Measurements from ENCODE around the gene PDPK1.

Gene PDPK1

DNA sequence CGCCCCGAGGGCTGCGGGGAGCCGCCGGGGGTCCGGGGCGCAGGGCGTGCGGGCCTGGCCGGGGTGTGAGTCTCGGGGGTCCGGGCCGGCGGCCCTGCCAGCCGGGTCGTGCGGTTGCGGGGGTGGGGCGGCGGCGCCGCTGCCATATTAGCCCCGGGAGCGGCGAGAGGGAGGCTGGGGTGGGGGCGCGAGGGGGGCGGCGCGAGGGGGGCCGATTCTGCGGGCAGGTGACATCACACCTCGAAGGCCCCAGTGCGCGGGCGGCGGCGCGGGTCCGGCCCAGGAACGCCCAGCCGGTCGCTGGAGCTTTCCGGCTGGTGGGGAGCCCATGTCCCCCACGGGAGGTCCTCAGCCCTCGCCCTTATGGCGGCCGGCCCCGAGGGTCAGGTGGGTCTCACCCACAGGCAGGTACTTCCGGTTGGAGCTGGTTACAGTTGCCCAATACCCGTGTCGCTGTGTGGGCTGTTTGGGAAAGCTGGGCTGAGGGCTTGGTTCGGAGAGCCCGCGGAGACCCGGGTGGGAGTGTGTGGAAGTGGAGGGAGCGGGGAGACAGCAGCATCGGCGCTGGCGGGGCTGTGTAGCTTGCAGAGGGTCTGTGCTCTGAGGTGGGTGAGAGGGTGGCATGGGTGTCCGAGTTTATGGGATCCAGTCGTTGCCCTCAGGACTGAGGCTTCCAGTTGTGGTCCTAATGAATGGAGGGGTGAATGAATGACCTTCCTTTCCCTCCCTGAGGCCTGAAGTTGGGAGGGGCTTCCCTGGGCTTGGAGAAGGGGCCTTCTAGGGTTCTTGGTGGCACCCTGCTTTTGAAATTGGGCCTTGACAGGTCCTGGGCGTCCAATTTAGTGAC lies 23.3 kb upstream of the PDPK1 start:
- Histone ChIP-seq H3K4me2 (peak overlapping the region; percentile 100), H3K9ac (peak overlapping the region; percentile 98), H3K4me3 (peak overlapping the region; percentile 92), H3K9me3 (no peaks in the 10 kb centered on the region), H3K27ac (peak overlapping the region; percentile 99), H3K36me3 (peaks cover 26% of the 10 kb centered on the region), H4K20me1 (peaks cover 52% of the 10 kb centered on the region), H3K27me3 (no peaks in the 10 kb centered on the region), H3K4me1 (peaks cover 75% of the 10 kb centered on the region)
- TF ChIP-seq Cebpa-rat (IDR thresholded peaks at IDR 0.05), result no peak

DNA sequence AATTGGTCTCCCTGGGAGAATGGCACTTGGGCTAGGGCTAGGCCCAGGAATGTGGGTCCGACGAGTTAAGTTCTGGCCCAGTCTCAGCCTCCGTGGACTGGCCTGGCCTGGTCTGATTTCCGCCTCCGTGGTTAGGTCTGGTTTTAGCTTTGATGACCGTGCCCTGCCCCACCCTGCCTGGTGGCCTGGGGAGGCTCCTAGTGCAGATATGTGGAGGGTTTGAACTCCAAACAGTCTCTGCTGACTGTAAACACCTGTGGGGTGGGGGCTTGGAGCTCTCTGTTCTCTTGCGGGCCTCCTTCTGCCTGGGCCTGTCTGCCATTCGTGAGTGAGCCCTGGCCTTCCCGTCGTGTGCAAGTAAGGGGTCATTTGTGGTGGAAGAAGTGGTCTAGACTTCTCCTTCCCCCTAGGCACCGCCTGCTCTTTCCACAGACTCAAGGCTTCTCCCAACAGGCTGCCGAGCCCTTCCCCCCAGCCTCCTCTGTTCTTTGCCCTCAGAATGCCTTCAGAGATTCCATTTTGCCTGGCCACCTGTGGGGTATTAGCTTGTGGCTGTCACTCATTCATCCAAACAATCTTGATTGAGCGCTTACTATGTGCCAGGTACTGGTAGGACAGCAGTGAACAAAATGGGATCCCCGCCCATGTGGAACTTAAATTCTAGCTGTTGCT lies 22.5 kb upstream of the PDPK1 start:
- peak overlapping the region; percentile 92 for H3K4me3 ChIP-seq

DNA sequence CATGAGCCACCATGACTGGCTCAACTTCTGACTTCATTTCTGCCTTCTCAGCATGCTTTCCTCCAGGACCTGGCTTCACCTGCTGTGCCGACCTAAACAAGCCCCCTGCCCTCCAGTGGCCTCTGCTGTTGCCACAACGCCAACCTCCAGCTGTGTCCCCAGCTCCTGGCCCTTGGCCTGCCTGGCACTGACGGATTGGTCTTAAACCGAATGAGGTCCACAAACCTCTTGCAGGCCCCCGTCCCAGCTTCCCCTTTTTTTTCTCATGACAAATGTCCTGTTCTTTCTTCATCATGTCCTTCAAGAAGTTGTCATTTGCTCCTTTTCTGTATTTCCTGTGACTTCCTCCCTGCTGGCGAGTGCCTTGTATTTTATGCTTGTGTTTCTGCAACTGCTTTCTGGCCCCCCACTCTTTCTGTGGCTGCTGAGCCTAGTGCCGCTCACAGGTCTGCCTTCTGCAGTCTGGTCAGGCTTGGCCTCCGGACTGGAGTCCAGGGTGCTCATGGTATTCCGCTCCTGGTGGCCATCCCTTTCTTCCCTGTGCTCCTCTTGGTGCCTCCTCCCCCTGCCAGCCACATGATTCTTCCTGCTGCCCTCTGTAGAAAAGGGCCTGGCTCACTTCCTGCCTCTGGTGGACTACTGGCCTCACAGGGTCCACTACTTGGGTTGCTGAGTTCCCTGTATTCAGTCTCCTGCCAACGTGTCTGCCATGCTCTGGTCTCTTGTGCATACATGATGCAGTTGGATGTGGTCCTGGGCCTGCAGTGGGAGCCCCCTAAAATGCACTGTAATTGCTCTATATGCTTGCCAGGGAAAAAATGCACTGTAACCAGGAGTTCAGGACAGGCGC lies 21.2 kb upstream of the PDPK1 start:
- peaks cover 64% of the 10 kb centered on the region for H3K4me1 ChIP-seq
- peak overlapping the region; percentile 100 for H3K4me2 ChIP-seq
- peaks cover 63% of the 10 kb centered on the region for H4K20me1 ChIP-seq
- H3K27ac ChIP-seq, result 0 out of 2 replicates have a peak overlapping the region, but pooled peaks have one; percentile 24
- no peaks in the 10 kb centered on the region for H3K27me3 ChIP-seq
- TF ChIP-seq Cebpa-rat (IDR thresholded peaks at IDR 0.05), result no peak
- peak overlapping the region; percentile 98; the same call in 1 of the 2 replicates for H3K9ac ChIP-seq
- H3K4me3 ChIP-seq, result no peak overlapping the region
- H3K9me3 ChIP-seq, result no peaks in the 10 kb centered on the region
- peaks cover 27% of the 10 kb centered on the region for H3K36me3 ChIP-seq

More for the DNA sequence above, 22.5 kb upstream of the PDPK1 start:
- H3K9ac ChIP-seq, result peak overlapping the region; percentile 98
- peak overlapping the region; percentile 100 for H3K4me2 ChIP-seq
- H4K20me1 ChIP-seq, result peaks cover 55% of the 10 kb centered on the region
- H3K9me3 ChIP-seq, result no peaks in the 10 kb centered on the region
- peaks cover 27% of the 10 kb centered on the region for H3K36me3 ChIP-seq
- peak overlapping the region; percentile 99 for H3K27ac ChIP-seq
- peaks cover 68% of the 10 kb centered on the region for H3K4me1 ChIP-seq
- no peaks in the 10 kb centered on the region for H3K27me3 ChIP-seq
- no peak for TF ChIP-seq Cebpa-rat (IDR thresholded peaks at IDR 0.05)

DNA sequence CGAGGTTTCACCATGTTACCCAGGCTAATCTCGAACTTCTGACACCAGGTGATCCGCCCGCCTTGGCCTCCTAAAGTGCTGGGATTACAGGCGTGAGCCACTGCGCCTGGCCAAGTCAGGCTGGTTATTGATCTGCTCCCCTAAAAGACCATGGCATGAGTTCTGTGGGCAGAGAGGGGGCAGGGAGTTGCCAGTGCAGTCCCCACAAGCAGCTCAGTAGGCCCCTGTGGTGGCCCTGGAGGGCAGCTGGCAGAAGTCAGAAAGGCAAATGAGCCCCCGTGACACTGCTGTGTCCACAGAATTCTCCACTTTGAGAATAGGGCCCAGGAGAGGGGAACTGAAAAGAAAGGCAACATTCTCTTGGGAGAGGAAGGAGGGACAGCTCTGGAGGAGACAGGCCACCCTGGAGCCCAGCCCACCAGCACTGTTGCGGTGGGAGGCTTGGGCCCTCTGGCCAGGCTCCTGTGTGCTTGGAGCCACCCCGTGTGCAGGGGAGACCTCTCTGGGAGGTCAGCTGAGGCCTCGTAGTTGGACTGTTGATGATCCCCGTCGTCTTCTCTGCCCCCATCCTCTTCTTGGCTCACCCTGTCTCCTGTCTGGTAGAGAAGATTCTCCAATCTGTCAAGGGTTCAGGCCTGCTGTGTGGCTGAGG lies 19.7 kb upstream of the PDPK1 start:
- 0 out of 2 replicates have a peak overlapping the region, but pooled peaks have one; percentile 3 for H3K4me2 ChIP-seq
- no peaks in the 10 kb centered on the region for H3K27me3 ChIP-seq
- H3K4me1 ChIP-seq, result peaks cover 52% of the 10 kb centered on the region
- peak overlapping the region; percentile 60; the same call in 1 of the 2 replicates for H3K9ac ChIP-seq
- H3K27ac ChIP-seq, result no peak overlapping the region
- H3K36me3 ChIP-seq, result peaks cover 40% of the 10 kb centered on the region
- H4K20me1 ChIP-seq, result peaks cover 65% of the 10 kb centered on the region
- no peak for TF ChIP-seq Cebpa-rat (IDR thresholded peaks at IDR 0.05)
- no peaks in the 10 kb centered on the region for H3K9me3 ChIP-seq
- H3K4me3 ChIP-seq, result no peak overlapping the region

DNA sequence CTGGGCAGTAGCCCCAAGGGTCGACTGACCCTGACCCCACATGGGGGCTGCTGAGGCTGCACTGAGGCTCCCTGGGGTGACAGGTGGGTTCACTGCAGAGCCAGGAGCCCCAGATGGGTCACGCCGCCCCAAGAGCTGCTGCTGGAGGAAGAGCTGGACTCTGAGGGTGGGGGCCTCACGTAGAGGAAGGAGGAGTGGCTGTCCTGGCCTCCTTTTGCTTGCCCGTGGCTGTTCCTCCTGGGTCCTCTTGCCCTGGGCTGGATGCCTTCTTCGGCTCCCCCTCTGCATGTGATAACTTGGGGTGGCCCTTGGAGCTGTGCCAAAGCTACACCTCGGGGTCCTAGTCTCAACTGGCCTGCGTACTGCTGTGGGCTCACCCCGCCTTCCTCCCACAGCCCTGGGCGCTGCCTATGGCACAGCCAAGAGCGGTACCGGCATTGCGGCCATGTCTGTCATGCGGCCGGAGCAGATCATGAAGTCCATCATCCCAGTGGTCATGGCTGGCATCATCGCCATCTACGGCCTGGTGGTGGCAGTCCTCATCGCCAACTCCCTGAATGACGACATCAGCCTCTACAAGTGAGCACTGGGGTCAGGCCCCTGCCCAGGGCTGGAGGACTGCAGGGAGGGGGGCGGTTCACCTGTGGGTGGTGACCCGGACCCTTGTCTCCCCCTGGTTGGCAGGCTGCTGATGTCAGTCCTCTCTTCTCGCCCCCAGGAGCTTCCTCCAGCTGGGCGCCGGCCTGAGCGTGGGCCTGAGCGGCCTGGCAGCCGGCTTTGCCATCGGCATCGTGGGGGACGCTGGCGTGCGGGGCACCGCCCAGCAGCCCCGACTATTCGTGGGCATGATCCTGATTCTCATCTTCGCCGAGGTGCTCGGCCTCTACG lies 18.8 kb upstream of the PDPK1 start:
- Histone ChIP-seq H3K4me2 (peak overlapping the region; percentile 54), H3K9ac (0 out of 2 replicates have a peak overlapping the region, but pooled peaks have one; percentile 10), H4K20me1 (peaks cover 75% of the 10 kb centered on the region), H3K4me3 (no peak overlapping the region), H3K36me3 (peaks cover 49% of the 10 kb centered on the region), H3K27ac (no peak overlapping the region), H3K4me1 (peaks cover 48% of the 10 kb centered on the region), H3K9me3 (no peaks in the 10 kb centered on the region), H3K27me3 (no peaks in the 10 kb centered on the region)
- TF ChIP-seq Cebpa-rat (IDR thresholded peaks at IDR 0.05), result no peak

DNA sequence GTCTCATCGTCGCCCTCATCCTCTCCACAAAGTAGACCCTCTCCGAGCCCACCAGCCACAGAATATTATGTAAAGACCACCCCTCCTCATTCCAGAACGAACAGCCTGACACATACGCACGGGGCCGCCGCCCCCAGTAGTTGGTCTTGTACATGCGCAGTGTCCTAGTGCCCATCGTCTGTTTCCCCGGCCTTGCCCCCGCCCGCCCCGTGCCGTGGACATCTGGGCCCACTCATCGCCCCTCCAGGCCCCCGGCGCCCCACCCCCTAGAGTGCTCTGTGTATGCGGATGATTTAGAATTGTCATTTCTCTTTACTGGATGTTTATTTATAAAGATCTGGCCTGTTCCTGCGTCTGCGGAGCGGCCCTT lies 18.1 kb upstream of the PDPK1 start:
- H3K36me3 ChIP-seq, result peaks cover 56% of the 10 kb centered on the region
- H3K4me3 ChIP-seq, result 0 out of 2 replicates have a peak overlapping the region, but pooled peaks have one; percentile 74
- no peak for TF ChIP-seq Cebpa-rat (IDR thresholded peaks at IDR 0.05)
- H3K9ac ChIP-seq, result 0 out of 2 replicates have a peak overlapping the region, but pooled peaks have one; percentile 10
- no peaks in the 10 kb centered on the region for H3K27me3 ChIP-seq
- peak overlapping the region; percentile 54 for H3K4me2 ChIP-seq
- H4K20me1 ChIP-seq, result peaks cover 78% of the 10 kb centered on the region
- no peak overlapping the region for H3K27ac ChIP-seq
- no peaks in the 10 kb centered on the region for H3K9me3 ChIP-seq
- H3K4me1 ChIP-seq, result peaks cover 48% of the 10 kb centered on the region

DNA sequence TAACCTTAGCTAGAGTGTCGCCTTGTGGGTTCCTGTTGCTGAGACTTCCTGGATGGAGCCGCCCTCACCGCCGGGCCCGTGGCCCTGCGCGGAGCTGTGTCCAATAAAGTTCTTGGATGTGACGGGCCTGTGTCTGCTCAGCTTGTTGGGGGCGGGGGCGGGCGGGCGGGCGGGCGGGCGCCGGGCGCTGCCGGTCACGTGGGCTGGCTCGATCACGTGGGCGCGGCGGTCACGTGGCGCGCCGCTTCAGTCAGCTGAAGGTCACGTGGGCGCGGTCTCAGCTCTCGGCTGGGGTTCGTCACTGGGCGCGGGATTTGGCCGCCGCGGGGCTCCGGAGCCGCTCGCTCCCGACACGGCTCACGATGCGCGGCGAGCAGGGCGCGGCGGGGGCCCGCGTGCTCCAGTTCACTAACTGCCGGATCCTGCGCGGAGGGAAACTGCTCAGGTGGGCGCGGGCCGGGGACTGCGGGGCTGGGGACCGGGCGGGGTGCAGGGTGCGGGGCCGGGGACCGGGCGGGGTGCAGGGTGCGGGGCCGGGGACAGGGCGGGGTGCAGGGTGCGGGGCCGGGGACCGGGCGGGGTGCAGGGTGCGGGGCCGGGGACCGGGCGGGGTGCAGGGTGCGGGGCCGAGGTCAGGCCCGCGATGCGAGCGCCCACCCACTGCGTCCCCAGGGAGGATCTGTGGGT lies 17.6 kb upstream of the PDPK1 start, which contains the start of gene AMDHD2:
Gene AMDHD2 (plus strand): TSS at position 275 of the 687 bp plus-strand sequence. CDS start 88 bp downstream, at position 363.
- TF ChIP-seq Cebpa-rat (IDR thresholded peaks at IDR 0.05), result no peak
- H3K9ac ChIP-seq, result peak within 1 kb of the TSS; percentile 83
- H3K4me1 ChIP-seq, result peaks cover 42% of the 10 kb centered on the region
- H4K20me1 ChIP-seq, result peaks cover 73% of the 10 kb centered on the region
- H3K4me3 ChIP-seq, result peak within 1 kb of the TSS; percentile 74
- H3K36me3 ChIP-seq, result peaks cover 61% of the 10 kb centered on the region
- H3K4me2 ChIP-seq, result peak within 1 kb of the TSS; percentile 95
- no peaks in the 10 kb centered on the region for H3K9me3 ChIP-seq
- H3K27me3 ChIP-seq, result no peaks in the 10 kb centered on the region
- peak within 1 kb of the TSS; percentile 73 for H3K27ac ChIP-seq
